Smooth muscle cell (in vitro differentiated cells): Measurements from ENCODE around the gene RPTOR. TPM values are rescaled to one million over a fixed set of nuclear protein-coding genes. Genes with fewer than 3 reads are reported as not detected.
A peak's percentile ranks its signal among the peaks of the same experiment; 100 is the strongest.

Experiments
- DNase-seq: peaks from one replicate; lab custom pipeline; 2025; ENCODE audit not compliant: unreplicated experiment; lab: John Stamatoyannopoulos, UW
- H2AFZ ChIP-seq: fragments of 200-600 bp; sonication (generic); 2 replicates; pipeline ENCODE4 v1.6.0; 2016; ENCODE audit warnings: antibody characterized with exemption, low read depth, mild to moderate bottlenecking
- H3F3A ChIP-seq: fragments of 200-600 bp; sonication (generic); 2 replicates; pipeline ENCODE4 v1.6.0; 2017; ENCODE audit warnings: antibody characterized with exemption, low read depth
- H3K27ac ChIP-seq: fragments of 200-600 bp; sonication (generic); 2 replicates; pipeline ENCODE4 v1.5.1; 2016; ENCODE audit warnings: low read depth, mild to moderate bottlenecking
- H3K27me3 ChIP-seq: fragments of 200-600 bp; sonication (generic); 2 replicates; pipeline ENCODE4 v1.6.1; 2016; ENCODE audit warnings: low read depth, mild to moderate bottlenecking
- H3K36me3 ChIP-seq: fragments of 200-600 bp; sonication (generic); 2 replicates; pipeline ENCODE4 v1.5.1; 2016; ENCODE audit warnings: low read depth
- H3K4me1 ChIP-seq: fragments of 200-600 bp; sonication (generic); 2 replicates; pipeline ENCODE4 v1.5.1; 2016; ENCODE audit warnings: low read depth
- H3K4me2 ChIP-seq: fragments of 200-600 bp; sonication (generic); 2 replicates; pipeline ENCODE4 v1.6.0; 2016; ENCODE audit warnings: mild to moderate bottlenecking
- H3K4me3 ChIP-seq: fragments of 200-600 bp; sonication (generic); 2 replicates; pipeline ENCODE4 v1.5.1; 2016; ENCODE audit warnings: mild to moderate bottlenecking
- H3K79me2 ChIP-seq: fragments of 200-600 bp; sonication (generic); 2 replicates; pipeline ENCODE4 v1.6.0; 2016; ENCODE audit warnings: low read depth, mild to moderate bottlenecking
- H3K9ac ChIP-seq: fragments of 200-600 bp; sonication (generic); 2 replicates; pipeline ENCODE4 v1.6.0; 2016; ENCODE audit warnings: low read depth
- H3K9me3 ChIP-seq: fragments of 200-600 bp; sonication (generic); replicated peaks from 2 replicates; pipeline ENCODE4 v1.5.1; 2016; ENCODE audit warnings: low read depth
- H4K20me1 ChIP-seq: fragments of 200-600 bp; sonication (generic); 2 replicates; pipeline ENCODE4 v1.6.0; 2016; ENCODE audit warnings: low read depth
- WGBS: methylation state at CpG from one replicate; pipeline ENCODE4 v1.1.7; 2016; ENCODE audit warnings: low lambda C conversion rate; 5-methylcytosine and 5-hydroxymethylcytosine counted together
- polyA plus RNA-seq: library from polyadenylated mRNA; unstranded; fragments of >200 nt; fragmentation: Nextera tagmentation; extraction: Ambion mirVana; gene quantifications from 2 replicates; pipeline ENCODE4 v1.2.1, GENCODE V29; 2016
- total RNA-seq: library from RNA; depleted of rRNA; stranded (reverse); fragments of >200 nt; gene quantifications from 2 replicates; pipeline ENCODE4 v1.2.3, GENCODE V29; 2014
- TF ChIP-seq, protein P1 (sequence below): fragments of 200-600 bp; sonication (generic); IDR thresholded peaks from 2 replicates; pipeline ENCODE4 v1.5.1; 2017; ENCODE audit warnings: borderline replicate concordance, mild to moderate bottlenecking, antibody characterized with exemption; ENCODE audit not compliant: insufficient read depth, poor library complexity, severe bottlenecking

Gene RPTOR
- total and polyA plus RNA-seq, 2 experiments from 2014 or later, result 10.6 to 12.2 TPM

DNA sequence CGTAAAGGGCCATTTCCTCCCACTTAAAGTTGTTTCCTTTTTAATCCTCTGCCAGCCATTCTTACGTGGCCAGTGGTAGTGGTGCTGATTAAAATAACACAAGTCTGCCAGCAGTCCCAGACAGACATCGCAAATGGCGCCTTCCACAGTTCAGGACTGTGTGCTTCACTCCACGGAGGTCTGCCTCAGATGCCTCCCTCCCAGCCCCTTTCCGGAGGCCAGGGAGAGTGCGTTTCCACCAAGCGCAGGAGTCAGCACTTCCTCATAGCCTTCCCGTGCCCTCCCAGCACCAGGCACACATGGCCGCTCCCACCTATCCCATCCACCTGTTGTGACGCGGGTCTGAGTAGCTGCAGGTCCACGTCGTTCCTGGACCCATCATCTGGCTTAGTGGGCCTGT lies 205.6 kb downstream of the RPTOR start:
- H3K9me3 ChIP-seq, result no peaks in the 10 kb centered on the region
- H3K4me1 ChIP-seq, result peaks cover 19% of the 10 kb centered on the region
- H3K79me2 ChIP-seq, result no peaks in the 10 kb centered on the region
- H3K4me3 ChIP-seq, result no peak overlapping the region
- TF ChIP-seq, protein P1, sequence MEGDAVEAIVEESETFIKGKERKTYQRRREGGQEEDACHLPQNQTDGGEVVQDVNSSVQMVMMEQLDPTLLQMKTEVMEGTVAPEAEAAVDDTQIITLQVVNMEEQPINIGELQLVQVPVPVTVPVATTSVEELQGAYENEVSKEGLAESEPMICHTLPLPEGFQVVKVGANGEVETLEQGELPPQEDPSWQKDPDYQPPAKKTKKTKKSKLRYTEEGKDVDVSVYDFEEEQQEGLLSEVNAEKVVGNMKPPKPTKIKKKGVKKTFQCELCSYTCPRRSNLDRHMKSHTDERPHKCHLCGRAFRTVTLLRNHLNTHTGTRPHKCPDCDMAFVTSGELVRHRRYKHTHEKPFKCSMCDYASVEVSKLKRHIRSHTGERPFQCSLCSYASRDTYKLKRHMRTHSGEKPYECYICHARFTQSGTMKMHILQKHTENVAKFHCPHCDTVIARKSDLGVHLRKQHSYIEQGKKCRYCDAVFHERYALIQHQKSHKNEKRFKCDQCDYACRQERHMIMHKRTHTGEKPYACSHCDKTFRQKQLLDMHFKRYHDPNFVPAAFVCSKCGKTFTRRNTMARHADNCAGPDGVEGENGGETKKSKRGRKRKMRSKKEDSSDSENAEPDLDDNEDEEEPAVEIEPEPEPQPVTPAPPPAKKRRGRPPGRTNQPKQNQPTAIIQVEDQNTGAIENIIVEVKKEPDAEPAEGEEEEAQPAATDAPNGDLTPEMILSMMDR, result no peak
- no peaks in the 10 kb centered on the region for H4K20me1 ChIP-seq
- no peak overlapping the region for H3K27ac ChIP-seq
- no peak overlapping the region for H3K4me2 ChIP-seq
- whole genome bisulfite sequencing, result 85% methylated on average over 14 of the region's 14 CpGs
- no peak overlapping the region for H2AFZ ChIP-seq
- H3K27me3 ChIP-seq, result no peaks in the 10 kb centered on the region
- H3K36me3 ChIP-seq, result no peaks in the 10 kb centered on the region
- no peaks in the 10 kb centered on the region for H3F3A ChIP-seq
- DNase-seq, result no peak
- H3K9ac ChIP-seq, result no peak overlapping the region

- Histone ChIP-seq H3K9me3 (no peaks in the 10 kb centered on the region), H3K79me2 (no peaks in the 10 kb centered on the region), H2AFZ (no peak overlapping the region), H3K4me1 (peaks cover 19% of the 10 kb centered on the region), H3K4me3 (no peak overlapping the region), H3K27ac (peak overlapping the region; percentile 43), H3K9ac (no peak overlapping the region), H3K4me2 (peak overlapping the region; percentile 42), H3F3A (no peaks in the 10 kb centered on the region), H3K36me3 (no peaks in the 10 kb centered on the region), H3K27me3 (no peaks in the 10 kb centered on the region), H4K20me1 (no peaks in the 10 kb centered on the region)
- WGBS, result 71% methylated on average over 30 of the region's 30 CpGs
- TF ChIP-seq, protein P1, result no peak
- no peak for DNase-seq
Observed at GRCh38 chr17:80751070-80751945, 206.7 kb downstream of the RPTOR start.

GRCh38 chr17:80751946-80752581 lies 207.4 kb downstream of the RPTOR start:
- Histone ChIP-seq H3K9ac (no peak overlapping the region), H3K79me2 (no peaks in the 10 kb centered on the region), H2AFZ (no peak overlapping the region), H3K4me1 (peaks cover 19% of the 10 kb centered on the region), H3K36me3 (no peaks in the 10 kb centered on the region), H3K9me3 (no peaks in the 10 kb centered on the region), H3K27me3 (no peaks in the 10 kb centered on the region), H3K4me3 (no peak overlapping the region), H3F3A (no peaks in the 10 kb centered on the region), H3K4me2 (peak overlapping the region; percentile 42), H3K27ac (peak overlapping the region; percentile 43), H4K20me1 (no peaks in the 10 kb centered on the region)
- TF ChIP-seq, protein P1, result no peak
- WGBS, result 80% methylated on average over 6 of the region's 6 CpGs
- DNase-seq, result no peak
